IMR-90 (cell line): ENCODE measurements around the gene AKT3. TPM values are rescaled to one million over a fixed set of nuclear protein-coding genes. Genes with fewer than 3 reads are reported as not detected.

Source experiments
- ATAC-seq: fragments of 200-7000 bp; cut with Tn5 transposase; 2 replicates; pipeline ENCODE4 v1.9.1; 2020; ENCODE audit warnings: low read depth, mild to moderate bottlenecking, moderate library complexity
- BruUV-seq: library from RNA; stranded (reverse); fragments of 400-500 nt; replicated peaks from 2 replicates; lab custom pipeline; 2021; lab: Mats Ljungman, UMichigan
- CTCF ChIA-PET: fragments of 300-600 bp; formaldehyde crosslinking; extraction: SDS; loops from one replicate; lab custom pipeline; 2021; ENCODE audit warnings: antibody characterized with exemption; lab: Yijun Ruan, JAX
- POLR2A ChIA-PET: fragments of 300-600 bp; sonication (Branson Sonifier 250); formaldehyde crosslinking; loops from one replicate; lab custom pipeline; 2022; ENCODE audit warnings: antibody characterized with exemption; ENCODE audit not compliant: unreplicated experiment; lab: Charles Lee
- DNase-seq: peaks from one replicate; pipeline ENCODE4 v3.0.0; 2013
- H2AFZ ChIP-seq: replicated peaks from 2 replicates; pipeline ENCODE3; 2013; ENCODE audit warnings: low read length, mild to moderate bottlenecking; ENCODE audit not compliant: poor library complexity
- H2AK5ac ChIP-seq: 2 replicates; pipeline ENCODE4 v1.6.1; 2013; ENCODE audit warnings: low read depth, low read length, inconsistent platforms
- H2AK9ac ChIP-seq: replicated peaks from 2 replicates; pipeline ENCODE3; 2013; ENCODE audit warnings: mild to moderate bottlenecking, low read depth, low read length, moderate library complexity; ENCODE audit not compliant: poor library complexity
- H2BK120ac ChIP-seq: 2 replicates; pipeline ENCODE4 v1.6.1; 2013; ENCODE audit warnings: low read depth, low read length, inconsistent platforms
- H2BK15ac ChIP-seq: 3 replicates; pipeline ENCODE4 v1.6.1; 2013; ENCODE audit warnings: low read depth, low read length, inconsistent platforms
- H2BK20ac ChIP-seq: 2 replicates; pipeline ENCODE4 v1.6.1; 2013; ENCODE audit warnings: low read depth, mild to moderate bottlenecking, inconsistent platforms, low read length, moderate library complexity
- H2BK5ac ChIP-seq: 2 replicates; pipeline ENCODE4 v1.6.1; 2013; ENCODE audit warnings: mild to moderate bottlenecking, low read depth, low read length, inconsistent platforms; ENCODE audit not compliant: poor library complexity, severe bottlenecking
- H3K14ac ChIP-seq: replicated peaks from 2 replicates; pipeline ENCODE4 v1.6.1; 2013; ENCODE audit warnings: low read depth, low read length, inconsistent platforms
- H3K18ac ChIP-seq: 2 replicates; pipeline ENCODE4 v1.6.1; 2013; ENCODE audit warnings: low read depth, low read length, control low read depth
- H3K23ac ChIP-seq: 2 replicates; pipeline ENCODE4 v1.6.1; 2013; ENCODE audit warnings: low read depth, low read length, inconsistent platforms
- H3K27ac ChIP-seq: 2 replicates; pipeline ENCODE4 v1.5.1; 2013; ENCODE audit warnings: mild to moderate bottlenecking, control low read depth, low read length; ENCODE audit not compliant: insufficient read depth
- H3K27me3 ChIP-seq: 2 replicates; pipeline ENCODE4 v1.6.1; 2013; ENCODE audit warnings: low read length; ENCODE audit not compliant: control insufficient read depth, insufficient read depth
- H3K36me3 ChIP-seq: 2 replicates; pipeline ENCODE4 v1.6.1; 2013; ENCODE audit warnings: low read length, mixed read lengths; ENCODE audit not compliant: control insufficient read depth, insufficient read depth
- H3K4ac ChIP-seq: 2 replicates; pipeline ENCODE4 v1.6.1; 2013; ENCODE audit warnings: low read depth, low read length, inconsistent platforms
- H3K4me1 ChIP-seq: 2 replicates; pipeline ENCODE4 v1.6.1; 2013; ENCODE audit warnings: low read length, mixed read lengths; ENCODE audit not compliant: control insufficient read depth, insufficient read depth
- H3K4me2 ChIP-seq: 2 replicates; pipeline ENCODE4 v1.6.1; 2013; ENCODE audit warnings: low read depth, mild to moderate bottlenecking, control low read depth, low read length, moderate library complexity
- H3K4me3 ChIP-seq: 2 replicates; pipeline ENCODE4 v1.5.1; 2013; ENCODE audit warnings: low read depth, mild to moderate bottlenecking, control low read depth, low read length, moderate library complexity; ENCODE audit not compliant: insufficient read depth
- H3K56ac ChIP-seq: 2 replicates; pipeline ENCODE4 v1.6.1; 2013; ENCODE audit warnings: low read length, inconsistent platforms; ENCODE audit not compliant: insufficient read depth; ENCODE audit errors: extremely low read depth
- H3K79me1 ChIP-seq, 2 experiments: 2 replicates each; pipeline ENCODE4 v1.6.1; 2013; ENCODE audit warnings: low read length in 2 of 2, inconsistent platforms in 1 of 2, low read depth in 1 of 2
- H3K9ac ChIP-seq: 2 replicates; pipeline ENCODE4 v1.6.1; 2013; ENCODE audit warnings: low read depth, low read length, control low read depth
- H3K9me1 ChIP-seq: 2 replicates; pipeline ENCODE4 v1.6.1; 2013; ENCODE audit warnings: low read length, inconsistent platforms; ENCODE audit not compliant: insufficient read depth
- H3K9me3 ChIP-seq: 2 replicates; pipeline ENCODE4 v1.6.1; 2013; ENCODE audit warnings: low read length; ENCODE audit not compliant: control insufficient read depth, insufficient read depth
- H4K20me1 ChIP-seq: 2 replicates; pipeline ENCODE4 v1.6.1; 2013; ENCODE audit warnings: low read length, inconsistent platforms; ENCODE audit not compliant: insufficient read depth
- H4K5ac ChIP-seq: 2 replicates; pipeline ENCODE4 v1.6.1; 2013; ENCODE audit warnings: mild to moderate bottlenecking, low read depth, low read length, control low read depth
- H4K8ac ChIP-seq, 2 experiments: 2 replicates each; pipeline ENCODE4 v1.6.1; 2013; ENCODE audit warnings: low read depth in 2 of 2, low read length in 2 of 2, control low read depth in 1 of 2, inconsistent platforms in 1 of 2
- H4K91ac ChIP-seq: 2 replicates; pipeline ENCODE4 v1.6.1; 2013; ENCODE audit warnings: low read depth, low read length, inconsistent platforms; ENCODE audit not compliant: insufficient read depth
- BHLHE40 ChIP-seq: fragments of 150-350 bp; IDR thresholded peaks from 2 replicates; pipeline ENCODE4 v1.6.1; 2016; ENCODE audit warnings: mild to moderate bottlenecking, low read depth, low read length
- CEBPB ChIP-seq: IDR thresholded peaks from 2 replicates; pipeline ENCODE4 v1.6.1; 2012; ENCODE audit warnings: low read depth, low read length, improper control_type of control experiment
- ELK1 ChIP-seq: fragments of 150-350 bp; IDR thresholded peaks from 2 replicates; pipeline ENCODE4 v1.6.1; 2016; ENCODE audit warnings: low read depth, mild to moderate bottlenecking, low read length, moderate library complexity, borderline replicate concordance
- FOS ChIP-seq: fragments of 150-350 bp; IDR thresholded peaks from 2 replicates; pipeline ENCODE4 v1.6.1; 2016; ENCODE audit warnings: low read depth, low read length
- MAFK ChIP-seq: IDR thresholded peaks from 2 replicates; pipeline ENCODE4 v1.6.1; 2012; ENCODE audit warnings: low read depth, low read length, improper control_type of control experiment
- MAZ ChIP-seq: IDR thresholded peaks from 2 replicates; pipeline ENCODE4 v1.6.1; 2012; ENCODE audit warnings: low read depth, mild to moderate bottlenecking, low read length, improper control_type of control experiment, moderate library complexity, borderline replicate concordance
- MXI1 ChIP-seq: IDR thresholded peaks from 2 replicates; pipeline ENCODE4 v1.6.1; 2012; ENCODE audit warnings: low read depth, mild to moderate bottlenecking, low read length, moderate library complexity, borderline replicate concordance
- NFE2L2 ChIP-seq: fragments of 150-350 bp; IDR thresholded peaks from 2 replicates; pipeline ENCODE4 v1.6.1; 2016; ENCODE audit warnings: low read depth, mild to moderate bottlenecking, low read length
- POLR2A ChIP-seq: IDR thresholded peaks from 2 replicates; pipeline ENCODE4 v1.6.1; 2012; ENCODE audit warnings: mild to moderate bottlenecking, low read depth, low read length
- RAD21 ChIP-seq: IDR thresholded peaks from 2 replicates; pipeline ENCODE4 v1.6.1; 2012; ENCODE audit warnings: low read length, improper control_type of control experiment
- RFX5 ChIP-seq: IDR thresholded peaks from 2 replicates; pipeline ENCODE4 v1.8.0; 2012; ENCODE audit warnings: low read depth, mild to moderate bottlenecking, low read length, moderate library complexity
- WGBS, 2 experiments: methylation state at CpG; one replicate each; pipeline versions ENCODE4 v1.1.5 to v1.1.7; 2013; ENCODE audit warnings: missing lambda C conversion rate in 2 of 2; ENCODE audit not compliant: insufficient read length in 1 of 2; ENCODE audit errors: extremely low coverage in 2 of 2; 5-methylcytosine and 5-hydroxymethylcytosine counted together
- dilution Hi-C: fragments of 300-500 bp; cut with HindIII; formaldehyde crosslinking; loops from one replicate; pipeline ENCODE4 v1.14.3; 2018; ENCODE audit warnings: low sequenced_read_pairs; ENCODE audit not compliant: unreplicated experiment
- in situ Hi-C: fragments of 300-500 bp; cut with MboI; formaldehyde crosslinking; loops from 3 replicates; pipeline ENCODE4 v1.14.3; 2019; ENCODE audit warnings: low sequenced_read_pairs, inconsistent platforms, mixed read lengths
- intact Hi-C: fragments of 100-400 bp; cut with micrococcal nuclease; formaldehyde crosslinking; loops from 2 replicates; pipeline ENCODE4 v1.10.0; 2022
- polyA plus RNA-seq, 3 experiments: library from polyadenylated mRNA; depleted of rRNA; stranded (reverse); fragments of >200 nt; gene quantifications; 2 replicates each; pipeline ENCODE4 v1.2.3, GENCODE V29; 2012; ENCODE audit warnings: low replicate concordance in 1 of 3
- total RNA-seq: library from RNA; depleted of rRNA; stranded (reverse); fragments of >200 nt; gene quantifications from 2 replicates; pipeline ENCODE4 v1.2.3, GENCODE V29; 2012
- TF ChIP-seq, protein P1 (sequence below): conservative IDR thresholded peaks from 2 replicates; pipeline ENCODE4 v1.5.1; 2012; ENCODE audit warnings: mild to moderate bottlenecking, low read depth, low read length, improper control_type of control experiment

AKT3 gene
- total and polyA plus RNA-seq, 2 of the 4 experiments (the other 2 are of a cell fraction): 15.2 to 19.4 TPM

- intact Hi-C loops: loop anchor here (5.0 to 10.0 kb wide), 2 partner anchors 273 to 570 kb away; no protein-coding TSS in a partner anchor
- WGBS, 2 experiments: 77% methylated on average over 23 of the region's 55 CpGs; no CpG with 5 or more reads in 1 of the 2 experiments
- Histone ChIP-seq H2AK9ac (no peak overlapping the region), H2BK5ac (peak overlapping the region; percentile 27), H3K4me1 (peaks cover 11% of the 10 kb centered on the region), H3K9me3 (no peaks in the 10 kb centered on the region), H4K20me1 (no peaks in the 10 kb centered on the region), H3K23ac (peak overlapping the region; percentile 17; the same call in 1 of the 2 replicates), H2BK15ac (no peak overlapping the region), H2AFZ (peak overlapping the region; percentile 3), H2AK5ac (no peak overlapping the region), H3K4ac (peak overlapping the region; percentile 54; the same call in 1 of the 2 replicates), H4K8ac (peak overlapping the region in 1 of 2 experiments; percentile 77; a peak in 1 of 4 replicates), H3K4me2 (peak overlapping the region; percentile 37), H3K14ac (peak overlapping the region; percentile 63; the same call in 1 of the 2 replicates), H4K5ac (peak overlapping the region; percentile 49; the same call in 1 of the 2 replicates), H2BK120ac (0 out of 2 replicates have a peak overlapping the region, but pooled peaks have one; percentile 39), H3K79me1 (peaks cover 0 to 5% of the 10 kb centered on the region in 2 experiments; a peak in 2 of 4 replicates), H4K91ac (no peak overlapping the region), H2BK20ac (peak overlapping the region; percentile 74; the same call in 1 of the 2 replicates), H3K4me3 (no peak overlapping the region), H3K27ac (peak overlapping the region; percentile 16; the same call in 1 of the 2 replicates), H3K9ac (no peak overlapping the region), H3K18ac (0 out of 2 replicates have a peak overlapping the region, but pooled peaks have one; percentile 17), H3K56ac (no peak overlapping the region), H3K36me3 (0 out of 2 replicates have a peak, but pooled peaks cover 2% of the 10 kb centered on the region), H3K27me3 (no peaks in the 10 kb centered on the region), H3K9me1 (no peaks in the 10 kb centered on the region; the same call in 1 of the 2 replicates)
- dilution Hi-C loops: no loop called here
- BruUV-seq: no TSS peak
- no peak for DNase-seq
- TF ChIP-seq CEBPB (no peak), FOS (no peak), BHLHE40 (no peak), MXI1 (no peak), POLR2A (no peak), MAFK (no peak), RAD21 (no peak), NFE2L2 (no peak), ELK1 (no peak), MAZ (no peak), RFX5 (no peak)
- TF ChIP-seq, protein P1, sequence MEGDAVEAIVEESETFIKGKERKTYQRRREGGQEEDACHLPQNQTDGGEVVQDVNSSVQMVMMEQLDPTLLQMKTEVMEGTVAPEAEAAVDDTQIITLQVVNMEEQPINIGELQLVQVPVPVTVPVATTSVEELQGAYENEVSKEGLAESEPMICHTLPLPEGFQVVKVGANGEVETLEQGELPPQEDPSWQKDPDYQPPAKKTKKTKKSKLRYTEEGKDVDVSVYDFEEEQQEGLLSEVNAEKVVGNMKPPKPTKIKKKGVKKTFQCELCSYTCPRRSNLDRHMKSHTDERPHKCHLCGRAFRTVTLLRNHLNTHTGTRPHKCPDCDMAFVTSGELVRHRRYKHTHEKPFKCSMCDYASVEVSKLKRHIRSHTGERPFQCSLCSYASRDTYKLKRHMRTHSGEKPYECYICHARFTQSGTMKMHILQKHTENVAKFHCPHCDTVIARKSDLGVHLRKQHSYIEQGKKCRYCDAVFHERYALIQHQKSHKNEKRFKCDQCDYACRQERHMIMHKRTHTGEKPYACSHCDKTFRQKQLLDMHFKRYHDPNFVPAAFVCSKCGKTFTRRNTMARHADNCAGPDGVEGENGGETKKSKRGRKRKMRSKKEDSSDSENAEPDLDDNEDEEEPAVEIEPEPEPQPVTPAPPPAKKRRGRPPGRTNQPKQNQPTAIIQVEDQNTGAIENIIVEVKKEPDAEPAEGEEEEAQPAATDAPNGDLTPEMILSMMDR: no peak
- no peak for ATAC-seq
- in situ Hi-C loops: no loop called here
- CTCF ChIA-PET: no interaction called here
- POLR2A ChIA-PET: no interaction called here
Measured at GRCh38 chr1:243474136-243474881, 375.7 kb downstream of the AKT3 start.
